ENCODE results near the gene RAB9A.

The RAB9A gene

GRCh38 chrX:13685126-13685763 lies 3.7 kb upstream of the RAB9A start:
- Histone ChIP-seq H4K20me1 (ENCODE audit: control insufficient read depth, insufficient read depth, low read depth, low read length) (no peaks in the 10 kb centered on the region), H3K27ac (ENCODE audit: low read depth, low read length) (no peak overlapping the region), H3K4me3 (ENCODE audit: low read length) (no peak overlapping the region), H3K36me3 (ENCODE audit: control insufficient read depth, low read length) (no peaks in the 10 kb centered on the region; the same call in 1 of the 2 replicates), H3K9me2 (replicated peaks; ENCODE audit: control insufficient read depth, low read length) (no peaks in the 10 kb centered on the region), H3K79me2 (ENCODE audit: control insufficient read depth, low read length) (peaks cover 18% of the 10 kb centered on the region), H3K4me1 (ENCODE audit: control insufficient read depth, low read length) (peaks cover 34% of the 10 kb centered on the region), H3F3A (ENCODE audit: control insufficient read depth, insufficient read depth) (no peaks in the 10 kb centered on the region), H3K4me2 (ENCODE audit: low read length) (peak overlapping the region; percentile 28; the same call in 1 of the 2 replicates), H3K27me3 (ENCODE audit: control insufficient read depth, low read length) (no peaks in the 10 kb centered on the region), H3K9me3 (ENCODE audit: control insufficient read depth, insufficient read depth, low read length) (no peaks in the 10 kb centered on the region)
- TF ChIP-seq CTCF (IDR thresholded peaks at IDR 0.05; ENCODE audit: low read depth, low read length, poor library complexity, severe bottlenecking) (no peak), EZH2phosphoT487 (IDR thresholded peaks at IDR 0.05; ENCODE audit: borderline replicate concordance, low read length) (no peak)

- H3K79me2 ChIP-seq (ENCODE audit: control insufficient read depth, low read length): peaks cover 37% of the 10 kb centered on the region
Observed at GRCh38 chrX:13687203-13687602, 1.7 kb upstream of the RAB9A start.

GRCh38 chrX:13688384-13688957 lies 457 bp upstream of the RAB9A start:
- no peaks in the 10 kb centered on the region for H4K20me1 ChIP-seq (ENCODE audit: control insufficient read depth, insufficient read depth, low read depth, low read length)
- H3K4me1 ChIP-seq (ENCODE audit: control insufficient read depth, low read length): peaks cover 66% of the 10 kb centered on the region

More at GRCh38 chrX:13687203-13687602, 1.7 kb upstream of the RAB9A start:
- H3K27ac ChIP-seq (ENCODE audit: low read depth, low read length): no peak overlapping the region
- no peaks in the 10 kb centered on the region for H3K9me3 ChIP-seq (ENCODE audit: control insufficient read depth, insufficient read depth, low read length)
- peaks cover 4% of the 10 kb centered on the region for H3K36me3 ChIP-seq (ENCODE audit: control insufficient read depth, low read length)
- no peak overlapping the region for H3K4me2 ChIP-seq (ENCODE audit: low read length)
- peaks cover 53% of the 10 kb centered on the region for H3K4me1 ChIP-seq (ENCODE audit: control insufficient read depth, low read length)
- H3K9me2 ChIP-seq (replicated peaks; ENCODE audit: control insufficient read depth, low read length): no peaks in the 10 kb centered on the region
- H3K27me3 ChIP-seq (ENCODE audit: control insufficient read depth, low read length): no peaks in the 10 kb centered on the region
- no peak for TF ChIP-seq EZH2phosphoT487 (IDR thresholded peaks at IDR 0.05; ENCODE audit: borderline replicate concordance, low read length)
- no peak for TF ChIP-seq CTCF (IDR thresholded peaks at IDR 0.05; ENCODE audit: low read depth, low read length, poor library complexity, severe bottlenecking)
- no peak overlapping the region for H3K4me3 ChIP-seq (ENCODE audit: low read length)
- H4K20me1 ChIP-seq (ENCODE audit: control insufficient read depth, insufficient read depth, low read depth, low read length): no peaks in the 10 kb centered on the region
- no peaks in the 10 kb centered on the region for H3F3A ChIP-seq (ENCODE audit: control insufficient read depth, insufficient read depth)

More at GRCh38 chrX:13688384-13688957, 457 bp upstream of the RAB9A start:
- Histone ChIP-seq H3K36me3 (ENCODE audit: control insufficient read depth, low read length) (peaks cover 10% of the 10 kb centered on the region), H3K79me2 (ENCODE audit: control insufficient read depth, low read length) (peaks cover 49% of the 10 kb centered on the region), H3K27ac (ENCODE audit: low read depth, low read length) (peak overlapping the region; percentile 62), H3K4me2 (ENCODE audit: low read length) (peak overlapping the region; percentile 80), H3K9me3 (ENCODE audit: control insufficient read depth, insufficient read depth, low read length) (no peaks in the 10 kb centered on the region), H3K9me2 (replicated peaks; ENCODE audit: control insufficient read depth, low read length) (no peaks in the 10 kb centered on the region), H3K27me3 (ENCODE audit: control insufficient read depth, low read length) (no peaks in the 10 kb centered on the region), H3K4me3 (ENCODE audit: low read length) (peak overlapping the region; percentile 74), H3F3A (ENCODE audit: control insufficient read depth, insufficient read depth) (no peaks in the 10 kb centered on the region; the same call in 1 of the 2 replicates)
- TF ChIP-seq EZH2phosphoT487 (IDR thresholded peaks at IDR 0.05; ENCODE audit: borderline replicate concordance, low read length): no peak
- no peak for TF ChIP-seq CTCF (IDR thresholded peaks at IDR 0.05; ENCODE audit: low read depth, low read length, poor library complexity, severe bottlenecking)

All from DOHH2 (cell line).